HepG2 (cell line): ENCODE data around the gene SPSB2. TPM values are rescaled to one million over a fixed set of nuclear protein-coding genes. Genes with fewer than 3 reads are reported as not detected.

ENCODE experiments used
- ATAC-seq: fragments of 200-7000 bp; cut with Tn5 transposase; 3 replicates; pipeline ENCODE4 v1.9.1; 2020; ENCODE audit warnings: mild to moderate bottlenecking, moderate library complexity
- BruUV-seq: library from RNA; stranded (reverse); fragments of 400-500 nt; replicated peaks from 2 replicates; lab custom pipeline; 2021; lab: Mats Ljungman, UMichigan
- CTCF ChIA-PET: fragments of 300-600 bp; formaldehyde crosslinking; extraction: SDS; loops from one replicate; lab custom pipeline; 2021; ENCODE audit warnings: low total read pairs, inconsistent platforms, low intra/inter-chr PET ratio; lab: Yijun Ruan, JAX
- POLR2A ChIA-PET: fragments of 350-600 bp; sonication (Branson Sonifier 250); formaldehyde crosslinking; loops from one replicate; lab custom pipeline; 2020; ENCODE audit warnings: antibody characterized with exemption, inconsistent platforms; lab: Yijun Ruan, JAX
- DNase-seq: peaks from one replicate; pipeline ENCODE4 v3.0.0-alpha.2; 2015; ENCODE audit warnings: low spot score
- FAIRE-seq: peaks from 3 replicates; lab custom pipeline; 2011; peaks lifted over from hg19 to GRCh38; lab: Jason Lieb, UNC
- H2AFZ ChIP-seq: one replicate; pipeline ENCODE4 v1.6.1; 2011; ENCODE audit warnings: low read length, inconsistent platforms
- H3K27ac ChIP-seq: fragments of 300-600 bp; 3 replicates; pipeline ENCODE4 v1.8.0; 2011; ENCODE audit warnings: mixed run types, mild to moderate bottlenecking, mixed read lengths, low read length, inconsistent platforms; ENCODE audit not compliant: insufficient read depth; ENCODE audit errors: extremely low read length
- H3K27me3 ChIP-seq, 2 experiments: fragments of 200-600 bp in 1 of 2; 2 replicates in 1 of 2; 3 replicates in 1 of 2; pipeline versions ENCODE4 v1.6.0 to v1.8.0; 2011; ENCODE audit warnings: low read length in 2 of 2, mild to moderate bottlenecking in 2 of 2, moderate library complexity in 2 of 2, inconsistent platforms in 1 of 2; ENCODE audit not compliant: insufficient read depth in 2 of 2, control insufficient read depth in 1 of 2
- H3K36me3 ChIP-seq, 2 experiments: fragments of 200-600 bp in 1 of 2; replicated peaks in 1 of 2; 2 replicates in 1 of 2; 3 replicates in 1 of 2; pipeline versions ENCODE4 v1.5.1 to v1.8.0; 2011; ENCODE audit warnings: low read length in 2 of 2, inconsistent platforms in 1 of 2; ENCODE audit not compliant: insufficient read depth in 2 of 2, control insufficient read depth in 1 of 2
- H3K4me1 ChIP-seq: 2 replicates; pipeline ENCODE4 v1.5.1; 2012; ENCODE audit warnings: low read length, inconsistent platforms; ENCODE audit not compliant: insufficient read depth
- H3K4me2 ChIP-seq: 2 replicates; pipeline ENCODE4 v1.6.0; 2011; ENCODE audit warnings: low read depth, low read length, inconsistent platforms
- H3K4me3 ChIP-seq, 3 experiments: fragments of 200-600 bp in 1 of 3; sonication (generic), shearing (Covaris generic) in 1 of 3; replicated peaks in 1 of 3; 2 replicates each; pipeline ENCODE4 v1.5.1; 2011 to 2016; ENCODE audit warnings: low read length in 3 of 3, inconsistent platforms in 2 of 3, low read depth in 2 of 3, mild to moderate bottlenecking in 2 of 3, control low read depth in 1 of 3, mixed read lengths in 1 of 3; ENCODE audit not compliant: insufficient read depth in 1 of 3
- H3K79me2 ChIP-seq: one replicate; pipeline ENCODE4 v1.6.1; 2011; ENCODE audit warnings: low read length, inconsistent platforms; ENCODE audit not compliant: insufficient read depth
- H3K9ac ChIP-seq: 2 replicates; pipeline ENCODE4 v1.6.0; 2011; ENCODE audit warnings: mild to moderate bottlenecking, low read depth, low read length, inconsistent platforms; ENCODE audit not compliant: insufficient read depth
- H3K9me3 ChIP-seq: 2 replicates; pipeline ENCODE4 v1.5.1; 2012; ENCODE audit warnings: mild to moderate bottlenecking, low read length
- H4K20me1 ChIP-seq: 2 replicates; pipeline ENCODE4 v1.6.0; 2011; ENCODE audit warnings: inconsistent platforms, mild to moderate bottlenecking, low read length, moderate library complexity; ENCODE audit not compliant: insufficient read depth
- BORCS8-MEF2B ChIP-seq: sonication (generic); formaldehyde crosslinking; IDR thresholded peaks from 2 replicates; pipeline ENCODE4 v1.8.0; 2022; ENCODE audit warnings: mild to moderate bottlenecking, missing genetic modification reagents
- CHD2 ChIP-seq: IDR thresholded peaks from 2 replicates; pipeline ENCODE4 v1.6.1; 2011; ENCODE audit warnings: low read depth, low read length, improper control_type of control experiment
- MAZ ChIP-seq, 2 experiments: sonication (generic) in 1 of 2; formaldehyde crosslinking in 1 of 2; IDR thresholded peaks; 2 replicates each; pipeline versions ENCODE4 v1.5.0 to v1.6.1; 2012 to 2020; ENCODE audit warnings: low read depth in 2 of 2, mild to moderate bottlenecking in 2 of 2, borderline replicate concordance in 1 of 2, improper control_type of control experiment in 1 of 2, low read length in 1 of 2, missing genetic modification reagents in 1 of 2, moderate library complexity in 1 of 2
- ZBTB7A ChIP-seq: sonication (generic); formaldehyde crosslinking; IDR thresholded peaks from 2 replicates; pipeline ENCODE4 v1.8.0; 2022; ENCODE audit warnings: mild to moderate bottlenecking, missing genetic modification reagents
- ZNF567 ChIP-seq: sonication (generic); formaldehyde crosslinking; IDR thresholded peaks from 2 replicates; pipeline ENCODE4 v1.8.1; 2023; ENCODE audit warnings: mild to moderate bottlenecking, missing genetic modification reagents, borderline replicate concordance
- ZNF782 ChIP-seq: sonication (generic); formaldehyde crosslinking; IDR thresholded peaks from 2 replicates; pipeline ENCODE4 v1.4.0; 2020; ENCODE audit warnings: missing genetic modification reagents, mild to moderate bottlenecking, borderline replicate concordance
- WGBS: methylation state at CpG from one replicate; pipeline ENCODE4 v1.1.6; 2017; ENCODE audit warnings: low lambda C conversion rate; 5-methylcytosine and 5-hydroxymethylcytosine counted together
- in situ Hi-C: cut with HindIII; loops from 2 replicates; pipeline ENCODE4 v1.10.0; 2017; ENCODE audit warnings: low pct_unique_long_range_greater_than_20kb; ENCODE audit not compliant: extremely low pct_ligation_motif_present
- intact Hi-C: fragments of 100-400 bp; cut with micrococcal nuclease; formaldehyde crosslinking; loops from one replicate; pipeline ENCODE4 v1.10.0; 2022; ENCODE audit not compliant: unreplicated experiment
- polyA plus RNA-seq, 8 experiments: library from polyadenylated mRNA; depleted of rRNA in 3 of 8; stranded (reverse) in 7 of 8; unstranded in 1 of 8; fragments of >200 nt; fragmentation: Illumina TruSeq in 4 of 8; extraction: Trizol in 4 of 8; gene quantifications; 2 replicates each; pipeline versions ENCODE4 v1.2.1 to v1.2.3, GENCODE V29; 2011 to 2016; ENCODE audit warnings: low read depth in 4 of 8, missing spikeins in 1 of 8, mixed read lengths in 1 of 8; ENCODE audit not compliant: insufficient read depth in 1 of 8
- total RNA-seq, 5 experiments: library from RNA; depleted of rRNA; stranded (reverse); fragments of >200 nt; fragmentation: Illumina TruSeq; extraction: Trizol; gene quantifications; 2 replicates each; pipeline ENCODE4 v1.2.3, GENCODE V29; 2016; ENCODE audit warnings: low read depth in 1 of 5
- TF ChIP-seq, protein P1 (sequence below): fragments of 450-650 bp; IDR thresholded peaks from 2 replicates; pipeline ENCODE4 v1.6.1; 2016

The SPSB2 gene
- total and polyA plus RNA-seq, 2 of the 13 experiments (the other 11 are each of a cell fraction or from before 2014, with no cell fraction given): 2.0 to 6.2 TPM

DNA sequence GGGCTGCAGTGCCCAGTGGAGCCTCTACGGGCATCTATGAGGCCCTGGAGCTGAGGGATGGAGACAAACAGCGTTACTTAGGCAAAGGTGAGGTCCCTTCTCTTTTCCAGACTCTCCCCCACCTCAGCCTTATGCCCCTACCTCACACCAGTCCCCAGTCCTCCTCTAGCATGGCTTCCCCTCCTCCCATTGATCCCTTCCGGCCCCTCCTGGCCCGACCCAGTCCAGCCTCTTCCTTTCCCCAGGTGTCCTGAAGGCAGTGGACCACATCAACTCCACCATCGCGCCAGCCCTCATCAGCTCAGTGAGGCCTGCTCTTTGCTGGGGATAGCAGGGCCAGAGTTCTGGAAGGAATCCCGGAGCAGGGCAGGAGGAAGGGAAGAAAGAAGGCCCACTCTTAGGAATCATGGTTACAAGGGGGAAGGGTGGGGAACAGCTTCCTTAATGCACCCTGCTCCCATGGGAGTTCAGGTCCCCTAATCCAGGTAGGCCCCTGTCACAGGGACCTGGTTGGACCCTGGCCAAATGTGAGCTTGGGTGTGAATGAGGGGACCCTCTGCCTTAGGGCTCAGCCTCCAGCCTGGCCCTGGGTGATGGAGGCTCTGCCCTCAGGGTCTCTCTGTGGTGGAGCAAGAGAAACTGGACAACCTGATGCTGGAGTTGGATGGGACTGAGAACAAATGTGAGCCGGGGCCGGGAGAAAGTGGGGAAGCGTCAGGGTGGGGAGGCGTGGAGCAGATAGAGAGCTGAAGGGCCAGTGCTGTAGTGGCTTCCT lies 43.5 kb upstream of the SPSB2 start (continued):
- TF ChIP-seq, protein P1, sequence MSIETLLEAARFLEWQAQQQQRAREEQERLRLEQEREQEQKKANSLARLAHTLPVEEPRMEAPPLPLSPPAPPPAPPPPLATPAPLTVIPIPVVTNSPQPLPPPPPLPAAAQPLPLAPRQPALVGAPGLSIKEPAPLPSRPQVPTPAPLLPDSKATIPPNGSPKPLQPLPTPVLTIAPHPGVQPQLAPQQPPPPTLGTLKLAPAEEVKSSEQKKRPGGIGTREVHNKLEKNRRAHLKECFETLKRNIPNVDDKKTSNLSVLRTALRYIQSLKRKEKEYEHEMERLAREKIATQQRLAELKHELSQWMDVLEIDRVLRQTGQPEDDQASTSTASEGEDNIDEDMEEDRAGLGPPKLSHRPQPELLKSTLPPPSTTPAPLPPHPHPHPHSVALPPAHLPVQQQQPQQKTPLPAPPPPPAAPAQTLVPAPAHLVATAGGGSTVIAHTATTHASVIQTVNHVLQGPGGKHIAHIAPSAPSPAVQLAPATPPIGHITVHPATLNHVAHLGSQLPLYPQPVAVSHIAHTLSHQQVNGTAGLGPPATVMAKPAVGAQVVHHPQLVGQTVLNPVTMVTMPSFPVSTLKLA: no peak
- TF ChIP-seq, all 625 proteins: peak for 0

DNA sequence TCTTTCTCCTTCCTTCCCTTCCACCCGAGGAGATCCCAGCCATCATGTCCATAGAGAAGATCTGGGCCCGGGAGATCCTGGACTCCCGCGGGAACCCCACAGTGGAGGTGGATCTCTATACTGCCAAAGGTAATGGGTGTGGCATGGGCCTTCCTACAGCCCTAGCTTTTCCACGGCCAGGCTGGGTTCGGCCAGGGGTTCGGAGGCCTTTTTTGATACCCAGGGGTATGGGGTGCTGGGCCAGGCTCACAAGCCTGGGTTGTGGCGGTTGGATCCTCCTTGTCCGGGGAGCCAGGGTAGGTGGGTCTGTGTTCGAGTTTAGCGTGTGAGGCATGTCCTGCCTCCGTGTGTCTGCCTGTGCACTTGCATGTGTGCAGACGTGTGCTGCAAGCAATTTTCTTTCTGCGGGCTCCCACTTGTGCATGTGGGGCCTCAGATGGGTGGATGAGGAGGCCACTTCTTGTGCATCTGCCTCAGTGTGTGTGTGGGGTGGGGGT lies 42.7 kb upstream of the SPSB2 start:
- H3K27me3 ChIP-seq: no peaks in the 10 kb centered on the region
- peak overlapping the region; percentile 23 to 90 (median 77); a peak in 4 of 6 replicates for H3K4me3 ChIP-seq
- peaks cover 46% of the 10 kb centered on the region for H3K4me1 ChIP-seq
- peaks cover 17% of the 10 kb centered on the region for H3K79me2 ChIP-seq
- TF ChIP-seq BORCS8-MEF2B (CRISPR knock-in tag) (no peak), ZNF782 (CRISPR knock-in tag) (no peak), MAZ (IDR thresholded peaks at IDR 0.05; ENCODE audit: borderline replicate concordance, low read depth, low read length) (no peak), MAZ (CRISPR knock-in tag; IDR thresholded peaks at IDR 0.05; ENCODE audit: low read depth) (no peak), ZBTB7A (no peak), CHD2 (no peak), ZNF567 (CRISPR knock-in tag) (no peak)
- H3K27ac ChIP-seq: no peak overlapping the region
- FAIRE-seq (no peak), ATAC-seq (no peak), DNase-seq (no peak)
- no peak overlapping the region for H2AFZ ChIP-seq
- H4K20me1 ChIP-seq: no peaks in the 10 kb centered on the region
- H3K36me3 ChIP-seq: peaks cover 5 to 24% of the 10 kb centered on the region in 2 experiments; a peak in 3 of 5 replicates
- intact Hi-C loops: no loop called here
- ChIA-PET CTCF (no interaction called here), POLR2A (interaction anchor here (2.0 to 2.4 kb wide), 2 partner anchors 29 to 47 kb away, joined by 12 to 15 read pairs; partner anchors contain the start of genes C12orf57, RNU7-1 and TPI1)
- in situ Hi-C loops: no loop called here
- H3K9ac ChIP-seq: peak overlapping the region; percentile 77; the same call in 1 of the 2 replicates
- H3K4me2 ChIP-seq: peak overlapping the region; percentile 96
- 83% methylated on average over 9 of the region's 14 CpGs for WGBS
- no peaks in the 10 kb centered on the region for H3K9me3 ChIP-seq
- no TSS peak for BruUV-seq
